Left ventricle myocardium inferior (tissue), 1 donor: ENCODE data around the gene CHCHD10. TPM values are rescaled to one million over a fixed set of nuclear protein-coding genes. Genes with fewer than 3 reads are reported as not detected.

ENCODE experiments used
- DNase-seq: peaks from one replicate; pipeline ENCODE4 v3.0.0-alpha.2; 2020
- H3K27ac ChIP-seq: fragments of 200-600 bp; replicated peaks from 2 replicates; pipeline ENCODE4 v1.8.0; 2021
- H3K27me3 ChIP-seq: fragments of 200-600 bp; 2 replicates; pipeline ENCODE4 v1.8.0; 2021; ENCODE audit warnings: low read depth
- H3K36me3 ChIP-seq: fragments of 200-600 bp; 2 replicates; pipeline ENCODE4 v1.8.0; 2021
- H3K4me1 ChIP-seq: fragments of 200-600 bp; 2 replicates; pipeline ENCODE4 v1.8.0; 2021
- H3K4me3 ChIP-seq: fragments of 200-600 bp; 2 replicates; pipeline ENCODE4 v1.8.0; 2021; ENCODE audit warnings: mild to moderate bottlenecking, moderate library complexity
- H3K9me3 ChIP-seq: fragments of 200-600 bp; replicated peaks from 2 replicates; pipeline ENCODE4 v1.8.0; 2021
- CTCF ChIP-seq: fragments of 200-600 bp; IDR thresholded peaks from 2 replicates; pipeline ENCODE4 v1.8.0; 2021; ENCODE audit warnings: antibody characterized with exemption, mild to moderate bottlenecking, borderline replicate concordance
- intact Hi-C: fragments of 100-400 bp; cut with micrococcal nuclease; formaldehyde crosslinking; loops from one replicate; pipeline ENCODE4 v1.11.0; 2022
- total RNA-seq: library from RNA; stranded (reverse); fragmentation: NEBNext Ultra II Directional; extraction: Animal tissue kit (Norgen Biotek cat#: 25700); gene quantifications from one replicate; pipeline ENCODE4 v1.2.1, GENCODE V29; 2021
- donor health status: DM: no; HTN: yes; CAD: no; lungs with severe emphysema.

The CHCHD10 gene
- total RNA-seq, 1 donor from 2014 or later, result 1,446 TPM

DNA sequence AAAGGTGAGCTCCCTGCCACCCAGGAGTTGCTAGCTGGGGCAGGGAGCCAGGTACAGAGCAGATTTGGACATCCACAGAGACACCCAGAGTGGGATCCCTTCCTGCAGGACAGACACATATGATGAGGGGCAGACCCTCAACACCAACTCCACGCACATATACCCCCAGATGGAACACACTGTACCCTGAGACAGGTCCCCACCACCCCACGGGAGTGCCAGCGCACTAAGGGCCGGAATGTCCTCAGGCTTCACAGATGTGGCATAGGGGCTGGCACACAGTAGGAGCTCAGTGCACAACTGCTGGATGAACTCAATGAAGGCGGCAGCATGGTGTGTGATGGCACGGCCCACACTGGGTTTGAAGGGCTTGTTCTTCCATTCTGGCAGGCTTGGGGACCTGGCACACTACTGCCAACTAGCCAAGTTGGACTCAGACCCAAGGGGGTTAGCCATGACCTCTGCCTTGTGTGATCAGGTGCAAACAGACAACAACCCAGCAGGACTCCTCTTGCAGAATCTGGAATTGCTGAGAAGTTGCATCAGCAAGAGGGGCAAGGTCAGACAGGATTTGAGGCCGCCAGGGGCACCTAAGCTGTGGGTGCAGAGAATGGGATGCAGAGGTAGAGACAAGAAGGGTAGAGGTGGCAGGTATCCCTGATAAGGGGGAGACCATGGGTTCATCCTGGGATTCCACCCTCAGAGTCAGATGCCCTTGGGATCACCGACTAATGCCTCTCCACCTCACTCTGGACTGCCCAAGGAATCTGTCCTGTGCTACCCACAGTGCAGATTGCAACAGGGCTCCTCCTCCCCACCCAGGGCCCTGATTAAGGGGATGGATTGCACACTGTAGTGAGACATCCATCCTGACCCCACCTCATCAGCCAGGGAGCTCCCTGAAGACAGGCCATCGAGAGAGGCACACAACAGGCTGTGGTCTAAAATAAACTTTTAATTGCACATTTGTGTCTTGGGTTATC is 2.6 kb downstream of the CHCHD10 start:
- peak overlapping the region; percentile 78 for H3K4me3 ChIP-seq
- no peaks in the 10 kb centered on the region for H3K9me3 ChIP-seq
- intact Hi-C loops, result no loop called here
- H3K27ac ChIP-seq, result peak overlapping the region; percentile 94
- DNase-seq, result no peak
- peaks cover 7% of the 10 kb centered on the region for H3K36me3 ChIP-seq
- H3K4me1 ChIP-seq, result peaks cover 69% of the 10 kb centered on the region
- H3K27me3 ChIP-seq, result no peaks in the 10 kb centered on the region
- TF ChIP-seq CTCF, result no peak

DNA sequence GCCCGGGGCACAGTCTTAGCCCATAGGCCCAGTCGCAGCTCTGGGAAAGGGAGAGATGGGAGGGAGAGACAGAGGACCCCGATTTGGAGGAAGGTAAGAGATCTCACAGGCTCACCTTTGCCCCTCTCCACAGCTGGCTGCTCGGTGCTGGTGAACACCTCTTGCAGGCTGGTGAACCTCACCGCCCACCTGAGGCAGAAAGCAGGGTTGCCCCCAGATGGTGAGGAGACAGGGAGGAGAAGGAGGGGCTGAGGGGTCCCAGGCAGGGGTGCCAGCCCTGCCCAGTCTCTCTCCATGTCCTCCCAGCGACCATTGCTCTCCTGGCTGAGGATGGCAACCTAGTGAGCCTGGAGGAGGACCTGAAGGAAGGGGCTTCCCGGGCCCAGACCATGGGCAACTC is 3.8 kb downstream of the CHCHD10 start:
- Histone ChIP-seq H3K4me1 (peaks cover 63% of the 10 kb centered on the region), H3K36me3 (peaks cover 7% of the 10 kb centered on the region), H3K27me3 (no peaks in the 10 kb centered on the region), H3K4me3 (peak overlapping the region; percentile 78), H3K9me3 (no peaks in the 10 kb centered on the region), H3K27ac (peak overlapping the region; percentile 94)
- DNase-seq, result no peak
- intact Hi-C loops, result no loop called here
- no peak for TF ChIP-seq CTCF

GRCh38 chr22:23763579-23763945 is 4.2 kb downstream of the CHCHD10 start:
- Histone ChIP-seq H3K36me3 (peaks cover 7% of the 10 kb centered on the region), H3K9me3 (no peaks in the 10 kb centered on the region), H3K27me3 (no peaks in the 10 kb centered on the region), H3K4me1 (peaks cover 59% of the 10 kb centered on the region), H3K4me3 (peak overlapping the region; percentile 78), H3K27ac (peak overlapping the region; percentile 94)
- intact Hi-C loops, result no loop called here
- DNase-seq, result no peak
- TF ChIP-seq CTCF, result no peak

GRCh38 chr22:23762842-23763578 is 4.8 kb downstream of the CHCHD10 start, which contains the start of gene C22orf15:
C22orf15 (plus strand) TSS chr22:23762990; CDS start chr22:23763307, 317 bp downstream.
- no peak for DNase-seq
- intact Hi-C loops, result no loop called here
- H3K36me3 ChIP-seq, result peaks cover 7% of the 10 kb centered on the region
- H3K4me1 ChIP-seq, result peaks cover 54% of the 10 kb centered on the region
- peak within 1 kb of the TSS; percentile 78 for H3K4me3 ChIP-seq
- H3K9me3 ChIP-seq, result no peaks in the 10 kb centered on the region
- no peaks in the 10 kb centered on the region for H3K27me3 ChIP-seq
- no peak for TF ChIP-seq CTCF
- H3K27ac ChIP-seq, result peak within 1 kb of the TSS; percentile 94

- no peak overlapping the region for H3K27ac ChIP-seq
- H3K36me3 ChIP-seq, result no peaks in the 10 kb centered on the region
- H3K4me1 ChIP-seq, result peaks cover 24% of the 10 kb centered on the region
- no peak for TF ChIP-seq CTCF
- H3K27me3 ChIP-seq, result no peaks in the 10 kb centered on the region
- intact Hi-C loops, result no loop called here
- no peak for DNase-seq
- H3K9me3 ChIP-seq, result no peaks in the 10 kb centered on the region
- no peak overlapping the region for H3K4me3 ChIP-seq
Measured at GRCh38 chr22:23760056-23760455, 7.7 kb downstream of the CHCHD10 start.
